ENCODE results near the gene ZNF492. TPM values are rescaled to one million over a fixed set of nuclear protein-coding genes. Genes with fewer than 3 reads are reported as not detected.
A peak's percentile ranks its signal among the peaks of the same experiment; 100 is the strongest.

Gene ZNF492
- total RNA-seq, 1 donor from 2014 or later, result not detected

- Mint-ChIP-seq H3K4me1 (ENCODE audit: unreplicated experiment) (no peaks in the 10 kb centered on the region), H3K4me3 (ENCODE audit: unreplicated experiment) (no peak overlapping the region), H3K9me3 (ENCODE audit: unreplicated experiment) (peaks cover 21% of the 10 kb centered on the region), H3K27me3 (ENCODE audit: unreplicated experiment) (no peaks in the 10 kb centered on the region), H3K27ac (ENCODE audit: unreplicated experiment) (no peak overlapping the region), H3K36me3 (ENCODE audit: unreplicated experiment) (peaks cover 1% of the 10 kb centered on the region)
- TF ChIP-seq CTCF (IDR thresholded peaks at IDR 0.05), result no peak
- peak; percentile 84 for DNase-seq (ENCODE audit: extremely low spot score, unreplicated experiment)
These were observed 11.0 kb upstream of the ZNF492 start for GRCh38 chr19:22622901-22623840.

- TF ChIP-seq CTCF (IDR thresholded peaks at IDR 0.05), result no peak
- Mint-ChIP-seq H3K9me3 (ENCODE audit: unreplicated experiment) (peaks cover 26% of the 10 kb centered on the region), H3K36me3 (ENCODE audit: unreplicated experiment) (peaks cover 2% of the 10 kb centered on the region), H3K27me3 (ENCODE audit: unreplicated experiment) (no peaks in the 10 kb centered on the region), H3K27ac (ENCODE audit: unreplicated experiment) (no peak overlapping the region), H3K4me1 (ENCODE audit: unreplicated experiment) (no peaks in the 10 kb centered on the region), H3K4me3 (ENCODE audit: unreplicated experiment) (no peak overlapping the region)
- DNase-seq (ENCODE audit: extremely low spot score, unreplicated experiment), result peak; percentile 78
These were observed 10.3 kb upstream of the ZNF492 start for GRCh38 chr19:22623841-22624221.

GRCh38 chr19:22625266-22626035, 8.7 kb upstream of the ZNF492 start:
- H3K4me3 Mint-ChIP-seq (ENCODE audit: unreplicated experiment), result no peak overlapping the region
- peaks cover 2% of the 10 kb centered on the region for H3K36me3 Mint-ChIP-seq (ENCODE audit: unreplicated experiment)
- peak; percentile 79 for DNase-seq (ENCODE audit: extremely low spot score, unreplicated experiment)
- no peak overlapping the region for H3K27ac Mint-ChIP-seq (ENCODE audit: unreplicated experiment)
- H3K9me3 Mint-ChIP-seq (ENCODE audit: unreplicated experiment), result peaks cover 28% of the 10 kb centered on the region
- no peaks in the 10 kb centered on the region for H3K4me1 Mint-ChIP-seq (ENCODE audit: unreplicated experiment)
- H3K27me3 Mint-ChIP-seq (ENCODE audit: unreplicated experiment), result no peaks in the 10 kb centered on the region
- TF ChIP-seq CTCF (IDR thresholded peaks at IDR 0.05), result no peak

GRCh38 chr19:22627526-22627925, 6.6 kb upstream of the ZNF492 start:
- Mint-ChIP-seq H3K27ac (ENCODE audit: unreplicated experiment) (no peak overlapping the region), H3K27me3 (ENCODE audit: unreplicated experiment) (no peaks in the 10 kb centered on the region), H3K4me1 (ENCODE audit: unreplicated experiment) (no peaks in the 10 kb centered on the region), H3K36me3 (ENCODE audit: unreplicated experiment) (peaks cover 2% of the 10 kb centered on the region), H3K9me3 (ENCODE audit: unreplicated experiment) (peaks cover 28% of the 10 kb centered on the region), H3K4me3 (ENCODE audit: unreplicated experiment) (no peak overlapping the region)
- no peak for TF ChIP-seq CTCF (IDR thresholded peaks at IDR 0.05)
- DNase-seq (ENCODE audit: extremely low spot score, unreplicated experiment), result peak; percentile 62

GRCh38 chr19:22628401-22628800, 5.7 kb upstream of the ZNF492 start:
- Mint-ChIP-seq H3K9me3 (ENCODE audit: unreplicated experiment) (peaks cover 28% of the 10 kb centered on the region), H3K4me3 (ENCODE audit: unreplicated experiment) (no peak overlapping the region), H3K4me1 (ENCODE audit: unreplicated experiment) (no peaks in the 10 kb centered on the region), H3K27ac (ENCODE audit: unreplicated experiment) (no peak overlapping the region), H3K27me3 (ENCODE audit: unreplicated experiment) (no peaks in the 10 kb centered on the region), H3K36me3 (ENCODE audit: unreplicated experiment) (peaks cover 2% of the 10 kb centered on the region)
- peak; percentile 69 for DNase-seq (ENCODE audit: extremely low spot score, unreplicated experiment)
- no peak for TF ChIP-seq CTCF (IDR thresholded peaks at IDR 0.05)
